Fibroblast of mammary gland (primary cell): Measurements from ENCODE around the gene POLD3.

Experiments used
- DNase-seq: peaks from one replicate; pipeline ENCODE4 v3.0.0-alpha.2; 2010; ENCODE audit warnings: low read depth
- H3K4me3 ChIP-seq: 2 replicates; pipeline ENCODE4 v1.5.1; 2011; ENCODE audit warnings: low read depth, mild to moderate bottlenecking, low read length, moderate library complexity; ENCODE audit not compliant: control insufficient read depth
- CTCF ChIP-seq: conservative IDR thresholded peaks from 2 replicates; pipeline ENCODE4 v1.5.1; 2011; ENCODE audit warnings: low read depth, low read length, inconsistent platforms; ENCODE audit not compliant: control insufficient read depth, insufficient read depth

POLD3 gene

GRCh38 chr11:74592441-74593362 lies at the start of gene POLD3:
TSS of gene POLD3 (plus strand) at chr11:74592582. CDS start at chr11:74592659, 77 bp downstream.
- TF ChIP-seq CTCF = no peak

GRCh38 chr11:74543991-74544390 lies 48.4 kb upstream of the POLD3 start:
- TF ChIP-seq CTCF = no peak
- DNase-seq = no peak
- no peak overlapping the region for H3K4me3 ChIP-seq

More at GRCh38 chr11:74592441-74593362, at the start of gene POLD3:
- peak; percentile 82 for DNase-seq
- H3K4me3 ChIP-seq = peak within 1 kb of the TSS; percentile 93

GRCh38 chr11:74546752-74547151 lies 45.6 kb upstream of the POLD3 start:
- DNase-seq = no peak
- TF ChIP-seq CTCF = no peak

GRCh38 chr11:74550991-74551753 lies 41.2 kb upstream of the POLD3 start:
- TF ChIP-seq CTCF = no peak
- no peak overlapping the region for H3K4me3 ChIP-seq
- DNase-seq = no peak

More at GRCh38 chr11:74546752-74547151, 45.6 kb upstream of the POLD3 start:
- no peak overlapping the region for H3K4me3 ChIP-seq

GRCh38 chr11:74551754-74552145 lies 40.6 kb upstream of the POLD3 start:
- no peak for DNase-seq
- TF ChIP-seq CTCF = no peak
- no peak overlapping the region for H3K4me3 ChIP-seq

- DNase-seq = no peak
- no peak for TF ChIP-seq CTCF
These were observed 34.9 kb upstream of the POLD3 start for GRCh38 chr11:74557526-74557925.

More at GRCh38 chr11:74557526-74557925, 34.9 kb upstream of the POLD3 start:
- no peak overlapping the region for H3K4me3 ChIP-seq
